ENCODE results near the gene NOS3.

GRCh38 chr7:151053096-151053495 is 62.3 kb downstream of the NOS3 start:
- TF ChIP-seq POLR2AphosphoS5 (IDR thresholded peaks at IDR 0.05; ENCODE audit: low read depth, low read length) (no peak), REST (IDR thresholded peaks at IDR 0.05; ENCODE audit: insufficient read depth in 1 of 2, low read depth in 2 of 2, low read length in 2 of 2) (no peak), TAF1 (IDR thresholded peaks at IDR 0.05; ENCODE audit: borderline replicate concordance, insufficient read depth, low read length) (no peak)

Measured in PFSK-1 (cell line).